WTC11 (cell line): ENCODE measurements around the gene NBPF1.
"Not testable (repeated sequence)": the region's sequence is repeated elsewhere in the genome, so short reads cannot be mapped to it uniquely, and the experiment has no call there.

ENCODE experiments used
- CBFB ChIP-seq: sonication (generic); formaldehyde crosslinking; IDR thresholded peaks from 2 replicates; pipeline ENCODE4 v1.8.1; 2022; ENCODE audit warnings: mild to moderate bottlenecking, low read depth, missing genetic modification reagents
- CREM ChIP-seq: sonication (generic); formaldehyde crosslinking; IDR thresholded peaks from 2 replicates; pipeline ENCODE4 v1.8.1; 2022; ENCODE audit warnings: mild to moderate bottlenecking, missing genetic modification reagents, moderate library complexity
- ELF4 ChIP-seq: sonication (generic); formaldehyde crosslinking; IDR thresholded peaks from 2 replicates; pipeline ENCODE4 v1.8.1; 2022; ENCODE audit warnings: low read depth, mild to moderate bottlenecking, moderate library complexity, missing genetic modification reagents
- FOXK1 ChIP-seq: sonication (generic); formaldehyde crosslinking; IDR thresholded peaks from 2 replicates; pipeline ENCODE4 v1.8.0; 2022; ENCODE audit warnings: mild to moderate bottlenecking, moderate library complexity, missing genetic modification reagents
- NR1H2 ChIP-seq: sonication (generic); formaldehyde crosslinking; IDR thresholded peaks from 2 replicates; pipeline ENCODE4 v1.9.0; 2021; ENCODE audit warnings: mild to moderate bottlenecking, moderate library complexity, missing genetic modification reagents
- TCF7 ChIP-seq: sonication (generic); formaldehyde crosslinking; IDR thresholded peaks from 2 replicates; pipeline ENCODE4 v1.8.0; 2022; ENCODE audit warnings: mild to moderate bottlenecking, low read depth, missing genetic modification reagents, moderate library complexity
- TF ChIP-seq, protein P1 (sequence below): sonication (generic); formaldehyde crosslinking; IDR thresholded peaks from 2 replicates; pipeline ENCODE4 v1.8.0; 2023; ENCODE audit warnings: missing genetic modification reagents, mild to moderate bottlenecking, borderline replicate concordance
- TF ChIP-seq, protein P2 (sequence below): fragments of 200-600 bp; IDR thresholded peaks from 2 replicates; pipeline ENCODE4 v1.8.0; 2022; ENCODE audit warnings: antibody characterized with exemption
- TF ChIP-seq, protein P3 (sequence below): sonication (generic); formaldehyde crosslinking; IDR thresholded peaks from 2 replicates; pipeline ENCODE4 v1.8.0; 2023; ENCODE audit warnings: missing genetic modification reagents
- TF ChIP-seq, protein P4 (sequence below): sonication (generic); formaldehyde crosslinking; IDR thresholded peaks from 2 replicates; pipeline ENCODE4 v1.8.0; 2022; ENCODE audit warnings: mild to moderate bottlenecking, missing genetic modification reagents
- TF ChIP-seq, protein P5 (sequence below): sonication (generic); formaldehyde crosslinking; conservative IDR thresholded peaks from 2 replicates; pipeline ENCODE4 v1.8.1; 2022; ENCODE audit warnings: mild to moderate bottlenecking, missing genetic modification reagents

DNA sequence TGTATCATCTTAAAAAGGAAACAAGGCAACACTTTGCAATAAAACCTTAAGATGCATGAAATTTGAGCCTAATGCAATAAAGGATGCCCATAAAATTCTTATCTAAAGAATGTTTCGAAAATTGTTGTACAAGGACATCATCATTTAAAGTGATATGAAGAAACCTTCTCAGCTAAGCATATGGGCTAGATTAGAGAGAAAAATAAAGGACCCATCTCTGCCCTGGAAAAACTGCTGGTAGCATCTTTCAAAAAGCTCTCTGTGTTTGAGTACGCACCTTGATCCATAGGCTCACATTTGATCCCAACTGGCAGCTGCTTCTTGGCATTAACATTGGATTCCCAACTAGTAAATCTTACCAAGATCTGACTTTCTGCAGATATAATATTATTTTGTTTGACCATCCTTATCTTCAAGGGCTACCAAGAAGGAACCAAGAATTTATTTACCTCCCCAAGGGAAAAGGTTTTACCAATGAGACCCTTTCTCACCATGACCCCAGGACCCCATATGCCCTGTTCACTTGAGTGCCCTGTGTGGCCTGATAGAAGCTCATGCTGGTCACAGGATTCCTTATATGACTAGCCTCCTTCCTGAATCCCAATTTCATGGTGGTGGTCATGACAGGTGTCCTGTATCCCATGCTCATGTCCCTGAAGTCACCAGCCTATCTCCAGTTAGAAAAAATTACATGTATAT is 8.7 kb downstream of the NBPF1 start:
- TF ChIP-seq, protein P1, sequence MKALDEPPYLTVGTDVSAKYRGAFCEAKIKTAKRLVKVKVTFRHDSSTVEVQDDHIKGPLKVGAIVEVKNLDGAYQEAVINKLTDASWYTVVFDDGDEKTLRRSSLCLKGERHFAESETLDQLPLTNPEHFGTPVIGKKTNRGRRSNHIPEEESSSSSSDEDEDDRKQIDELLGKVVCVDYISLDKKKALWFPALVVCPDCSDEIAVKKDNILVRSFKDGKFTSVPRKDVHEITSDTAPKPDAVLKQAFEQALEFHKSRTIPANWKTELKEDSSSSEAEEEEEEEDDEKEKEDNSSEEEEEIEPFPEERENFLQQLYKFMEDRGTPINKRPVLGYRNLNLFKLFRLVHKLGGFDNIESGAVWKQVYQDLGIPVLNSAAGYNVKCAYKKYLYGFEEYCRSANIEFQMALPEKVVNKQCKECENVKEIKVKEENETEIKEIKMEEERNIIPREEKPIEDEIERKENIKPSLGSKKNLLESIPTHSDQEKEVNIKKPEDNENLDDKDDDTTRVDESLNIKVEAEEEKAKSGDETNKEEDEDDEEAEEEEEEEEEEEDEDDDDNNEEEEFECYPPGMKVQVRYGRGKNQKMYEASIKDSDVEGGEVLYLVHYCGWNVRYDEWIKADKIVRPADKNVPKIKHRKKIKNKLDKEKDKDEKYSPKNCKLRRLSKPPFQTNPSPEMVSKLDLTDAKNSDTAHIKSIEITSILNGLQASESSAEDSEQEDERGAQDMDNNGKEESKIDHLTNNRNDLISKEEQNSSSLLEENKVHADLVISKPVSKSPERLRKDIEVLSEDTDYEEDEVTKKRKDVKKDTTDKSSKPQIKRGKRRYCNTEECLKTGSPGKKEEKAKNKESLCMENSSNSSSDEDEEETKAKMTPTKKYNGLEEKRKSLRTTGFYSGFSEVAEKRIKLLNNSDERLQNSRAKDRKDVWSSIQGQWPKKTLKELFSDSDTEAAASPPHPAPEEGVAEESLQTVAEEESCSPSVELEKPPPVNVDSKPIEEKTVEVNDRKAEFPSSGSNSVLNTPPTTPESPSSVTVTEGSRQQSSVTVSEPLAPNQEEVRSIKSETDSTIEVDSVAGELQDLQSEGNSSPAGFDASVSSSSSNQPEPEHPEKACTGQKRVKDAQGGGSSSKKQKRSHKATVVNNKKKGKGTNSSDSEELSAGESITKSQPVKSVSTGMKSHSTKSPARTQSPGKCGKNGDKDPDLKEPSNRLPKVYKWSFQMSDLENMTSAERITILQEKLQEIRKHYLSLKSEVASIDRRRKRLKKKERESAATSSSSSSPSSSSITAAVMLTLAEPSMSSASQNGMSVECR (CRISPR knock-in tag): not testable (repeated sequence)
- TF ChIP-seq, protein P2, sequence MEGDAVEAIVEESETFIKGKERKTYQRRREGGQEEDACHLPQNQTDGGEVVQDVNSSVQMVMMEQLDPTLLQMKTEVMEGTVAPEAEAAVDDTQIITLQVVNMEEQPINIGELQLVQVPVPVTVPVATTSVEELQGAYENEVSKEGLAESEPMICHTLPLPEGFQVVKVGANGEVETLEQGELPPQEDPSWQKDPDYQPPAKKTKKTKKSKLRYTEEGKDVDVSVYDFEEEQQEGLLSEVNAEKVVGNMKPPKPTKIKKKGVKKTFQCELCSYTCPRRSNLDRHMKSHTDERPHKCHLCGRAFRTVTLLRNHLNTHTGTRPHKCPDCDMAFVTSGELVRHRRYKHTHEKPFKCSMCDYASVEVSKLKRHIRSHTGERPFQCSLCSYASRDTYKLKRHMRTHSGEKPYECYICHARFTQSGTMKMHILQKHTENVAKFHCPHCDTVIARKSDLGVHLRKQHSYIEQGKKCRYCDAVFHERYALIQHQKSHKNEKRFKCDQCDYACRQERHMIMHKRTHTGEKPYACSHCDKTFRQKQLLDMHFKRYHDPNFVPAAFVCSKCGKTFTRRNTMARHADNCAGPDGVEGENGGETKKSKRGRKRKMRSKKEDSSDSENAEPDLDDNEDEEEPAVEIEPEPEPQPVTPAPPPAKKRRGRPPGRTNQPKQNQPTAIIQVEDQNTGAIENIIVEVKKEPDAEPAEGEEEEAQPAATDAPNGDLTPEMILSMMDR: not testable (repeated sequence)
- not testable (repeated sequence) for TF ChIP-seq NR1H2 (CRISPR knock-in tag); CBFB; ELF4 (CRISPR knock-in tag); FOXK1 (CRISPR knock-in tag); CREM (CRISPR knock-in tag); TCF7 (CRISPR knock-in tag)
- TF ChIP-seq, protein P3, sequence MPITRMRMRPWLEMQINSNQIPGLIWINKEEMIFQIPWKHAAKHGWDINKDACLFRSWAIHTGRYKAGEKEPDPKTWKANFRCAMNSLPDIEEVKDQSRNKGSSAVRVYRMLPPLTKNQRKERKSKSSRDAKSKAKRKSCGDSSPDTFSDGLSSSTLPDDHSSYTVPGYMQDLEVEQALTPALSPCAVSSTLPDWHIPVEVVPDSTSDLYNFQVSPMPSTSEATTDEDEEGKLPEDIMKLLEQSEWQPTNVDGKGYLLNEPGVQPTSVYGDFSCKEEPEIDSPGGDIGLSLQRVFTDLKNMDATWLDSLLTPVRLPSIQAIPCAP (CRISPR knock-in tag): not testable (repeated sequence)
- TF ChIP-seq, protein P4, sequence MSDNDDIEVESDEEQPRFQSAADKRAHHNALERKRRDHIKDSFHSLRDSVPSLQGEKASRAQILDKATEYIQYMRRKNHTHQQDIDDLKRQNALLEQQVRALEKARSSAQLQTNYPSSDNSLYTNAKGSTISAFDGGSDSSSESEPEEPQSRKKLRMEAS (CRISPR knock-in tag): not testable (repeated sequence)
- TF ChIP-seq, protein P5, sequence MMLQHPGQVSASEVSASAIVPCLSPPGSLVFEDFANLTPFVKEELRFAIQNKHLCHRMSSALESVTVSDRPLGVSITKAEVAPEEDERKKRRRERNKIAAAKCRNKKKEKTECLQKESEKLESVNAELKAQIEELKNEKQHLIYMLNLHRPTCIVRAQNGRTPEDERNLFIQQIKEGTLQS (CRISPR knock-in tag): not testable (repeated sequence)
